HCT116 (cell line): Measurements from ENCODE around the gene RBM14. TPM values are rescaled to one million over a fixed set of nuclear protein-coding genes. Genes with fewer than 3 reads are reported as not detected.

Source experiments
- ATAC-seq: fragments of 200-7000 bp; cut with Tn5 transposase; 2 replicates; pipeline ENCODE4 v1.9.1; 2020; ENCODE audit warnings: mild to moderate bottlenecking, moderate library complexity
- BruUV-seq: library from RNA; stranded (reverse); fragments of 400-500 nt; replicated peaks from 2 replicates; lab custom pipeline; 2021; lab: Mats Ljungman, UMichigan
- CTCF ChIA-PET: fragments of 300-600 bp; sonication (Branson Sonifier 250); formaldehyde crosslinking; loops from one replicate; lab custom pipeline; 2021; ENCODE audit warnings: antibody characterized with exemption; lab: Charles Lee
- POLR2A ChIA-PET: fragments of 300-600, 350-600 bp; sonication (Branson Sonifier 250); formaldehyde crosslinking; loops from one replicate; lab custom pipeline; 2021; ENCODE audit warnings: antibody characterized with exemption; lab: Charles Lee
- RAD21 ChIA-PET, 2 experiments: fragments of 300-600 bp; sonication (Branson Sonifier 250); formaldehyde crosslinking; loops; one replicate each; lab custom pipeline; 2023; ENCODE audit warnings: low total read pairs in 2 of 2; ENCODE audit not compliant: uncharacterized antibody in 2 of 2, unreplicated experiment in 2 of 2, low non-redundant PET in 1 of 2; lab: Charles Lee
- DNase-seq: peaks from one replicate; pipeline ENCODE4 v3.0.0-alpha.2; 2010; ENCODE audit warnings: low read depth, low spot score
- H2AFZ ChIP-seq: fragments of 200-600 bp; shearing (Covaris generic), sonication (generic); 2 replicates; pipeline ENCODE4 v1.6.1; 2017; ENCODE audit warnings: low read depth, mixed run types, mixed read lengths, antibody characterized with exemption, low read length; ENCODE audit not compliant: poor library complexity, severe bottlenecking
- H3K27ac ChIP-seq: 2 replicates; pipeline ENCODE4 v1.5.1; 2012; ENCODE audit warnings: low read depth, low read length
- H3K27me3 ChIP-seq: fragments of 200-600 bp; sonication (generic); 2 replicates; pipeline ENCODE4 v1.6.1; 2016; ENCODE audit warnings: mixed run types, low read length, mixed read lengths; ENCODE audit not compliant: insufficient read depth
- H3K36me3 ChIP-seq, 2 experiments: fragments of 200-500 bp in 1 of 2; fragments of 200-600 bp in 1 of 2; sonication (Bioruptor generic) in 1 of 2; sonication (generic) in 1 of 2; 2 replicates each; pipeline versions ENCODE4 v1.5.1 to v1.6.1; 2014 to 2016; ENCODE audit warnings: low read length in 2 of 2, inconsistent platforms in 1 of 2, mixed read lengths in 1 of 2, mixed run types in 1 of 2; ENCODE audit not compliant: insufficient read depth in 2 of 2, control insufficient read depth in 1 of 2
- H3K4me1 ChIP-seq, 2 experiments: fragments of 200-600 bp in 1 of 2; sonication (generic) in 1 of 2; 2 replicates each; pipeline versions ENCODE4 v1.5.1 to v1.6.1; 2012 to 2017; ENCODE audit warnings: low read length in 2 of 2, inconsistent platforms in 1 of 2, mild to moderate bottlenecking in 1 of 2, mixed read lengths in 1 of 2, mixed run types in 1 of 2, moderate library complexity in 1 of 2; ENCODE audit not compliant: insufficient read depth in 2 of 2, control insufficient read depth in 1 of 2
- H3K4me2 ChIP-seq: fragments of 200-600 bp; sonication (generic); 2 replicates; pipeline ENCODE4 v1.6.1; 2017; ENCODE audit warnings: mixed run types, low read length, mixed read lengths
- H3K4me3 ChIP-seq, 2 experiments: fragments of 200-600 bp in 1 of 2; sonication (generic) in 1 of 2; replicated peaks in 1 of 2; 2 replicates each; pipeline ENCODE4 v1.5.1; 2011 to 2016; ENCODE audit warnings: low read length in 2 of 2, control low read depth in 1 of 2, low read depth in 1 of 2, mild to moderate bottlenecking in 1 of 2, mixed read lengths in 1 of 2, mixed run types in 1 of 2
- H3K79me2 ChIP-seq: fragments of 200-600 bp; sonication (generic); 2 replicates; pipeline ENCODE4 v1.6.1; 2017; ENCODE audit warnings: mild to moderate bottlenecking, mixed run types, low read length, moderate library complexity, mixed read lengths; ENCODE audit not compliant: insufficient read depth
- H3K9ac ChIP-seq: fragments of 200-600 bp; sonication (generic); 2 replicates; pipeline ENCODE4 v1.6.1; 2016; ENCODE audit warnings: low read length, mixed read lengths
- H3K9me2 ChIP-seq: fragments of 200-600 bp; sonication (generic), shearing (Covaris generic); 2 replicates; pipeline ENCODE4 v1.6.1; 2017; ENCODE audit warnings: mixed run types, mild to moderate bottlenecking, moderate library complexity; ENCODE audit not compliant: insufficient read depth
- H3K9me3 ChIP-seq, 2 experiments: fragments of 200-500 bp in 1 of 2; fragments of 200-600 bp in 1 of 2; sonication (Bioruptor generic) in 1 of 2; sonication (generic) in 1 of 2; 2 replicates each; pipeline ENCODE4 v1.6.1; 2014 to 2017; ENCODE audit warnings: low read length in 2 of 2, mixed read lengths in 2 of 2, inconsistent platforms in 1 of 2, low read depth in 1 of 2, mild to moderate bottlenecking in 1 of 2, mixed run types in 1 of 2, moderate library complexity in 1 of 2; ENCODE audit not compliant: control insufficient read depth in 1 of 2, insufficient read depth in 1 of 2
- H4K20me1 ChIP-seq: fragments of 200-600 bp; sonication (generic), shearing (Covaris generic); 2 replicates; pipeline ENCODE4 v1.6.1; 2017; ENCODE audit warnings: mixed run types, mild to moderate bottlenecking, moderate library complexity; ENCODE audit not compliant: insufficient read depth
- EGR1 ChIP-seq: IDR thresholded peaks from 2 replicates; pipeline ENCODE4 v1.6.1; 2012; ENCODE audit warnings: low read depth
- ELF1 ChIP-seq: IDR thresholded peaks from 2 replicates; pipeline ENCODE4 v1.6.1; 2012; ENCODE audit warnings: low read depth, borderline replicate concordance
- JUND ChIP-seq: IDR thresholded peaks from 2 replicates; pipeline ENCODE4 v1.6.1; 2012
- RAD21 ChIP-seq: IDR thresholded peaks from 2 replicates; pipeline ENCODE4 v1.6.1; 2012; ENCODE audit warnings: low read depth, mild to moderate bottlenecking
- ZFX ChIP-seq: fragments of 450-650 bp; IDR thresholded peaks from 2 replicates; pipeline ENCODE4 v1.6.1; 2017
- intact Hi-C: fragments of 100-400 bp; cut with micrococcal nuclease; formaldehyde crosslinking; loops from 2 replicates; pipeline ENCODE4 v1.10.0; 2022
- total RNA-seq: library from RNA; stranded (reverse); gene quantifications from one replicate; pipeline ENCODE4 v1.2.1, GENCODE V29; 2021; ENCODE audit not compliant: unreplicated experiment
- TF ChIP-seq, protein P1 (sequence below), 3 experiments: fragments of 200-600 bp in 1 of 3; sonication (generic) in 1 of 3; IDR thresholded peaks in 2 of 3; conservative IDR thresholded peaks in 1 of 3; 2 replicates each; pipeline ENCODE4 v1.5.1; 2012 to 2017; ENCODE audit warnings: low read depth in 2 of 3, low read length in 2 of 3, antibody characterized with exemption in 1 of 3, borderline replicate concordance in 1 of 3, control low read depth in 1 of 3, mild to moderate bottlenecking in 1 of 3, mixed read lengths in 1 of 3, mixed run types in 1 of 3, moderate library complexity in 1 of 3; ENCODE audit not compliant: insufficient read depth in 1 of 3

The RBM14 gene
- total RNA-seq, 1 experiment from 2014 or later = 95.3 TPM

DNA sequence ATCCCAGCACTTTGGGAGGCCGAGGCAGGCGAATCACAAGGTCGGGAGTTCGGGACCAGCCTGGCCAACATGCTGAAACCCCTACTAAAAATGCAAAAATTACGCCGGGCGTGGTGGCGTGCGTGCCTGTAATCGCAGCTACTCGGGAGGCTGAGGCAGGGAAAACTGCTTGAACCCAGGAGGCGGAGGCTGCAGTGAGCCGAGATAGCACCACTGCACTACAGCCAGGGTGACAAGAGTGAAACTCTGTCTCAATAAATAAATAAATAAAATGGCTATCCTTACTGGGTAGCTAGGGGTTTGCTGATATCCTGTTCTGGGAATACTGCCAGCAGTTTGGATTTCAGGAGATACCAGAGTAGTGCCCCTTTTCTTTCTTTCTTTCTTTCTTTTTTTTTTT lies 2.4 kb upstream of the RBM14 start:
- H2AFZ ChIP-seq = no peak overlapping the region
- H3K4me3 ChIP-seq = no peak overlapping the region
- ChIA-PET CTCF (no interaction called here), RAD21 (no interaction called here), POLR2A (interaction anchor here (1.0 kb wide), 1 partner anchor 175 kb away, joined by 3 read pairs; the partner anchor contains the start of gene MRPL11)
- H3K4me2 ChIP-seq = no peak overlapping the region
- peaks cover 25% of the 10 kb centered on the region for H4K20me1 ChIP-seq
- intact Hi-C loops = no loop called here
- H3K9ac ChIP-seq = no peak overlapping the region
- H3K36me3 ChIP-seq = peaks cover 2 to 21% of the 10 kb centered on the region in 2 experiments; a peak in 3 of 4 replicates
- H3K79me2 ChIP-seq = peaks cover 35% of the 10 kb centered on the region
- ATAC-seq = no peak
- no peak for DNase-seq
- H3K27ac ChIP-seq = no peak overlapping the region
- no peaks in the 10 kb centered on the region for H3K9me3 ChIP-seq
- H3K9me2 ChIP-seq = no peaks in the 10 kb centered on the region
- no TSS peak for BruUV-seq
- H3K27me3 ChIP-seq = no peaks in the 10 kb centered on the region
- H3K4me1 ChIP-seq = peaks cover 8 to 43% of the 10 kb centered on the region in 2 experiments; a peak in 3 of 4 replicates
- no peak for TF ChIP-seq JUND

DNA sequence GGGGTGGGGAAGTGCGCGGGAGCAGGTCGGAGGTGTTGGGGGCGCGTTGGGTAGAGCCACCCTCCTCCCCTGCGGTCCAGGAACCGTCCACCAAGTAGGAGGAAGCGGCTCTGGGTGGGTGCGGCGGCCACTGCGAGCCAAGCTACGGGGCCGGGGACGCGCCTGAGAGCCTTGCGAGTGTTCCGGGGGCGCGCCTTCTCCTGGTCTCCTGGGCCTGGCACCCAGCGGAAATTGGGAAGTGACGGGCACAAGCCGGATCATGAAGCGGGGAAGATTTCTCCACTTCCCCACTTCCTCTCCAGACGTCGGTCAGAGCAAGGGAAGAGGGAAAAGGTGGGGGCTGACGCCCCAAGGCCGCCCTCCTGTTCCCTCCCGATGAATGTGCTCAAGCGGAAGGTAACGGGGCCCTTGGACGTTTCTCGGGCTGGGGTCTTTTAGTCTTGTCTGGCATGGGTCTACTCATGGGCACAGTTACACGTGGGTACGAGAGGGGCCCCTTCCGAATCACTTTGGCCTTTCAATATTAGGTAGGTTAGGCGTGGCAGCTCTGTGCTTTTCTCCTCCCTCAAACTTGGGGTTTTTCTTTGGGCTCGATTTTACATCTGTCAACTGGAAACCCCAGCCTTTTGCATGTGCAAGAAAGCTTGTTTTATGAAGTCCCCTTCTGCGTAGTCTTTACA lies 865 bp downstream of the RBM14 start:
- intact Hi-C loops = no loop called here
- H4K20me1 ChIP-seq = peaks cover 48% of the 10 kb centered on the region
- RAD21 ChIA-PET = no interaction called here
- POLR2A ChIA-PET = interaction anchor here (1.2 to 2.1 kb wide), 5 partner anchors 10 to 61 kb away, joined by 3 to 36 read pairs (median 7); partner anchors contain the start of genes RBM4 and RBM4B
- H2AFZ ChIP-seq = no peak overlapping the region
- peak overlapping the region; percentile 99 for H3K9ac ChIP-seq
- peaks cover 19 to 34% of the 10 kb centered on the region in 2 experiments for H3K36me3 ChIP-seq
- peak overlapping the region; percentile 93 for H3K27ac ChIP-seq
- ATAC-seq (no peak; the same call in 1 of the 2 replicates), DNase-seq (no peak)
- no peaks in the 10 kb centered on the region for H3K27me3 ChIP-seq
- peaks cover 67% of the 10 kb centered on the region for H3K79me2 ChIP-seq
- CTCF ChIA-PET = interaction anchor here (1.0 to 1.1 kb wide), 2 partner anchors 21 to 61 kb away, joined by 4 read pairs; partner anchors contain the start of genes RBM4 and RBM4B
- H3K4me3 ChIP-seq = peak overlapping the region; percentile 85 to 97
- BruUV-seq = no TSS peak
- no peaks in the 10 kb centered on the region for H3K9me3 ChIP-seq
- H3K4me1 ChIP-seq = peaks cover 6 to 45% of the 10 kb centered on the region in 2 experiments; a peak in 3 of 4 replicates
- no peaks in the 10 kb centered on the region for H3K9me2 ChIP-seq
- TF ChIP-seq ZFX (no peak), ELF1 (no peak), EGR1 (0 out of 2 replicates have a peak, but pooled peaks have one; percentile 12), RAD21 (no peak)
- TF ChIP-seq, protein P1, sequence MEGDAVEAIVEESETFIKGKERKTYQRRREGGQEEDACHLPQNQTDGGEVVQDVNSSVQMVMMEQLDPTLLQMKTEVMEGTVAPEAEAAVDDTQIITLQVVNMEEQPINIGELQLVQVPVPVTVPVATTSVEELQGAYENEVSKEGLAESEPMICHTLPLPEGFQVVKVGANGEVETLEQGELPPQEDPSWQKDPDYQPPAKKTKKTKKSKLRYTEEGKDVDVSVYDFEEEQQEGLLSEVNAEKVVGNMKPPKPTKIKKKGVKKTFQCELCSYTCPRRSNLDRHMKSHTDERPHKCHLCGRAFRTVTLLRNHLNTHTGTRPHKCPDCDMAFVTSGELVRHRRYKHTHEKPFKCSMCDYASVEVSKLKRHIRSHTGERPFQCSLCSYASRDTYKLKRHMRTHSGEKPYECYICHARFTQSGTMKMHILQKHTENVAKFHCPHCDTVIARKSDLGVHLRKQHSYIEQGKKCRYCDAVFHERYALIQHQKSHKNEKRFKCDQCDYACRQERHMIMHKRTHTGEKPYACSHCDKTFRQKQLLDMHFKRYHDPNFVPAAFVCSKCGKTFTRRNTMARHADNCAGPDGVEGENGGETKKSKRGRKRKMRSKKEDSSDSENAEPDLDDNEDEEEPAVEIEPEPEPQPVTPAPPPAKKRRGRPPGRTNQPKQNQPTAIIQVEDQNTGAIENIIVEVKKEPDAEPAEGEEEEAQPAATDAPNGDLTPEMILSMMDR (IDR thresholded peaks at IDR 0.05 in 2 of 3, conservative IDR thresholded peaks at IDR 0.05 in 1 of 3; ENCODE audit: borderline replicate concordance in 1 of 3, insufficient read depth in 1 of 3, low read depth in 2 of 3, low read length in 2 of 3) = no peak
- H3K4me2 ChIP-seq = peak overlapping the region; percentile 93
